ENCODE data around the gene LCNL1. TPM values are rescaled to one million over a fixed set of nuclear protein-coding genes. Genes with fewer than 3 reads are reported as not detected.

Gene LCNL1
- total RNA-seq, 2 experiments from 2014 or later = not detected

- Mint-ChIP-seq H3K9me3 (no peaks in the 10 kb centered on the region), H3K4me3 (no peak overlapping the region), H3K36me3 (ENCODE audit: low read depth) (no peaks in the 10 kb centered on the region), H3K4me1 (ENCODE audit: low read depth) (peaks cover 7% of the 10 kb centered on the region), H3K27me3 (no peaks in the 10 kb centered on the region), H3K27ac (no peak overlapping the region)
- DNase-seq = no peak
- ChIA-PET CTCF (interaction anchor here (1.2 to 2.4 kb wide), 2 partner anchors 12 to 75 kb away, joined by 5 to 17 read pairs; no protein-coding TSS in a partner anchor), POLR2A (no interaction called here)
- TF ChIP-seq CTCF (IDR thresholded peaks at IDR 0.05) = no peak
- intact Hi-C loops (cut with micrococcal nuclease) = no loop called here
- ATAC-seq = no peak
These were observed 39.8 kb downstream of the LCNL1 start for GRCh38 chr9:137022662-137023008.

- ChIA-PET CTCF (interaction anchor here (1.2 to 2.4 kb wide), 2 partner anchors 11 to 75 kb away, joined by 5 to 17 read pairs; no protein-coding TSS in a partner anchor), POLR2A (no interaction called here)
- intact Hi-C loops (cut with micrococcal nuclease) = no loop called here
- no peak for TF ChIP-seq CTCF (IDR thresholded peaks at IDR 0.05)
- no peak for DNase-seq
- Mint-ChIP-seq H3K4me3 (no peak overlapping the region), H3K27ac (no peak overlapping the region), H3K36me3 (ENCODE audit: low read depth) (no peaks in the 10 kb centered on the region), H3K9me3 (no peaks in the 10 kb centered on the region), H3K27me3 (no peaks in the 10 kb centered on the region), H3K4me1 (ENCODE audit: low read depth) (peaks cover 7% of the 10 kb centered on the region)
- no peak for ATAC-seq
These were observed 40.4 kb downstream of the LCNL1 start for GRCh38 chr9:137023157-137023556.

- CTCF ChIA-PET = interaction anchor here (4.3 kb wide), 1 partner anchor 12 kb away, joined by 42 read pairs; no protein-coding TSS in a partner anchor
- no peak overlapping the region for H3K4me3 Mint-ChIP-seq
These were observed 40.8 kb downstream of the LCNL1 start for GRCh38 chr9:137023583-137023991.

GRCh38 chr9:137025517-137025966 lies 42.7 kb downstream of the LCNL1 start:
- intact Hi-C loops (cut with micrococcal nuclease) = no loop called here
- Mint-ChIP-seq H3K27ac (no peak overlapping the region), H3K27me3 (no peaks in the 10 kb centered on the region), H3K9me3 (no peaks in the 10 kb centered on the region), H3K4me1 (ENCODE audit: low read depth) (peaks cover 24% of the 10 kb centered on the region), H3K4me3 (no peak overlapping the region), H3K36me3 (ENCODE audit: low read depth) (no peaks in the 10 kb centered on the region)
- CTCF ChIA-PET = interaction anchor here (0.7 to 8.3 kb wide), 3 partner anchors 10 to 42 kb away, joined by 3 to 109 read pairs (median 42); partner anchors contain the start of genes PAXX and SAPCD2
- ATAC-seq = no peak
- TF ChIP-seq CTCF (IDR thresholded peaks at IDR 0.05) = no peak
- DNase-seq = no peak
- POLR2A ChIA-PET = interaction anchor here (0.5 to 2.3 kb wide), 4 partner anchors 8 to 205 kb away, joined by 3 to 9 read pairs (median 4); no protein-coding TSS in a partner anchor

More at GRCh38 chr9:137023583-137023991, 40.8 kb downstream of the LCNL1 start:
- intact Hi-C loops (cut with micrococcal nuclease) = no loop called here
- Mint-ChIP-seq H3K36me3 (ENCODE audit: low read depth) (no peaks in the 10 kb centered on the region), H3K4me1 (ENCODE audit: low read depth) (peaks cover 7% of the 10 kb centered on the region), H3K27ac (no peak overlapping the region), H3K9me3 (no peaks in the 10 kb centered on the region), H3K27me3 (no peaks in the 10 kb centered on the region)
- ATAC-seq = no peak
- DNase-seq = no peak
- POLR2A ChIA-PET = no interaction called here
- no peak for TF ChIP-seq CTCF (IDR thresholded peaks at IDR 0.05)

- ATAC-seq (no peak), DNase-seq (no peak)
- H3K27me3 Mint-ChIP-seq = no peaks in the 10 kb centered on the region
- no peak for TF ChIP-seq CTCF (IDR thresholded peaks at IDR 0.05)
- H3K36me3 Mint-ChIP-seq (ENCODE audit: low read depth) = no peaks in the 10 kb centered on the region
- no peaks in the 10 kb centered on the region for H3K9me3 Mint-ChIP-seq
- no peak overlapping the region for H3K27ac Mint-ChIP-seq
- ChIA-PET CTCF (interaction anchor here (0.7 to 8.3 kb wide), 6 partner anchors 9 to 78 kb away, joined by 3 to 109 read pairs (median 21); partner anchors contain the start of genes NPDC1 and SAPCD2), POLR2A (interaction anchor here (0.6 to 2.3 kb wide), 5 partner anchors 8 to 27 kb away, joined by 3 to 9 read pairs (median 3); partner anchors contain the start of gene ENTPD2)
- intact Hi-C loops (cut with micrococcal nuclease) = no loop called here
- H3K4me1 Mint-ChIP-seq (ENCODE audit: low read depth) = peaks cover 30% of the 10 kb centered on the region
- no peak overlapping the region for H3K4me3 Mint-ChIP-seq
These were observed 43.6 kb downstream of the LCNL1 start for GRCh38 chr9:137026384-137026783.

Measured in activated CD8-positive, alpha-beta T cell treated with anti-CD3 and anti-CD28 coated beads for 36 hours (primary cell).